Neural progenitor cell (in vitro differentiated cells): ENCODE measurements around the gene HERC2.

ENCODE experiments used
- EZH2 ChIP-seq: fragments of 200-600 bp; sonication (generic); IDR thresholded peaks from 2 replicates; pipeline ENCODE4 v1.6.1; 2017; ENCODE audit warnings: antibody characterized with exemption, mild to moderate bottlenecking, moderate library complexity
- EZH2phosphoT487 ChIP-seq: fragments of 200-600 bp; sonication (generic); IDR thresholded peaks from 2 replicates; pipeline ENCODE4 v1.6.1; 2017; ENCODE audit warnings: antibody characterized with exemption
- TF ChIP-seq, protein P1 (sequence below): fragments of 200-600 bp; sonication (generic); IDR thresholded peaks from 2 replicates; pipeline ENCODE4 v1.5.1; 2017; ENCODE audit warnings: antibody characterized with exemption, mild to moderate bottlenecking

GRCh38 chr15:28273468-28273867 is 48.5 kb downstream of the HERC2 start:
- TF ChIP-seq, protein P1, sequence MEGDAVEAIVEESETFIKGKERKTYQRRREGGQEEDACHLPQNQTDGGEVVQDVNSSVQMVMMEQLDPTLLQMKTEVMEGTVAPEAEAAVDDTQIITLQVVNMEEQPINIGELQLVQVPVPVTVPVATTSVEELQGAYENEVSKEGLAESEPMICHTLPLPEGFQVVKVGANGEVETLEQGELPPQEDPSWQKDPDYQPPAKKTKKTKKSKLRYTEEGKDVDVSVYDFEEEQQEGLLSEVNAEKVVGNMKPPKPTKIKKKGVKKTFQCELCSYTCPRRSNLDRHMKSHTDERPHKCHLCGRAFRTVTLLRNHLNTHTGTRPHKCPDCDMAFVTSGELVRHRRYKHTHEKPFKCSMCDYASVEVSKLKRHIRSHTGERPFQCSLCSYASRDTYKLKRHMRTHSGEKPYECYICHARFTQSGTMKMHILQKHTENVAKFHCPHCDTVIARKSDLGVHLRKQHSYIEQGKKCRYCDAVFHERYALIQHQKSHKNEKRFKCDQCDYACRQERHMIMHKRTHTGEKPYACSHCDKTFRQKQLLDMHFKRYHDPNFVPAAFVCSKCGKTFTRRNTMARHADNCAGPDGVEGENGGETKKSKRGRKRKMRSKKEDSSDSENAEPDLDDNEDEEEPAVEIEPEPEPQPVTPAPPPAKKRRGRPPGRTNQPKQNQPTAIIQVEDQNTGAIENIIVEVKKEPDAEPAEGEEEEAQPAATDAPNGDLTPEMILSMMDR, result peak; percentile 40
- TF ChIP-seq EZH2phosphoT487 (no peak), EZH2 (no peak)
